Activated CD4-positive, alpha-beta T cell treated with anti-CD3 and anti-CD28 coated beads, Interleukin-2, amount 50 U/mL, for 16 hours (primary cell): ENCODE results near the gene C7orf33.

Experiments used
- DNase-seq: peaks from one replicate; pipeline ENCODE4 v3.0.0-alpha.2; 2020

The C7orf33 gene

DNA sequence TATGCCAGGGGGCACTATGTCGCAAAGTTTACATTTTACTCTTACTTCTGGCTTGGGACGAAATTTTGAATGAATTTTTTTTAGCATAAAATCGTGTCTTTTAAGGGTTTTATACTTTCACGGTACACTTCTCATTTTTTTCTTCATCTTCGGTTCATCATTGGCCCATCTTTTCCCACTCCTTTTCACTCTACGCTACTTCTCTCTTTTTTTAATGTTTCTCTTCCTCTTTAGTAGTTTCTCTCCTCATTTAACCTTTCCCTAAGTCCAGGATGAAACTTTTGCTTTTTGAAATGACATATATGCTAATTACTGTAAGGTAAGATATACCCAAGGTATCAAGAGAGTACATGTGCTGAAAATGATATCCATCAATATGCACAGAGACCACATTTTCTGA, 39.5 kb downstream of the C7orf33 start:
- DNase-seq = no peak

- DNase-seq = no peak
Measured at GRCh38 chr7:148633761-148634160, 43.2 kb downstream of the C7orf33 start.

- no peak for DNase-seq
Measured at GRCh38 chr7:148637094-148637493, 46.5 kb downstream of the C7orf33 start.

GRCh38 chr7:148645898-148646297, 55.3 kb downstream of the C7orf33 start:
- DNase-seq = no peak

DNA sequence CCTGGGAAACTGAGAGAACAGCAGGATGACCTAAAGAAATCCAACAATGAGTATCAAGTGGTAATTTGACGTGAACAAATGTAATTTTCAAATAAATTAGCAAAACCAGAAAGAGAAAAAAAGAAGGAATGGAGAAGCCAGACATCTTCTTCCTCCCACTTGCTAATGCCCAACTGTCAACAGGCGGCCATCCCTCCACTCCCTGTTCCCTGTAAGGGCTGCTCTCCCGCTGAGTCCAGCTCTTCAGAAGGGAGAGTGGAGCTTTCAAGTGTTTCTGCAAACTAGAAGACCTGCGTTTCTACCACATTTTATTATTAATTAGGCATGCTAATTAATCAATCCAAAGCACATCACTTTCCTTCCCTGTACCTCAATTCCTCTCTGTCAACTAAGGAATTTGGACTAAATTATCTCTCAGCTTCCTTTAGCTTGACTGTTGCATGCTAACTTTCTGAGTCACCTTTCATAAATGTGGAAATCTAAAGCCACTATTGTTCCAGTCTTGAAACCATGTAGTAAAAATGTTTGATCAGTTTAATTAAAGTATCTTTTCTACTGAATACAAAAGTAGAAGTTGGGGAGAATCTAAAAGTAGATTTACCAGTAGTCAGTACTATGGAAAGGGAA, 59.8 kb downstream of the C7orf33 start:
- no peak for DNase-seq

- no peak for DNase-seq
Measured at GRCh38 chr7:148652773-148653172, 62.2 kb downstream of the C7orf33 start.

GRCh38 chr7:148657929-148658328, 67.4 kb downstream of the C7orf33 start:
- DNase-seq = no peak

GRCh38 chr7:148661471-148661870, 70.9 kb downstream of the C7orf33 start:
- no peak for DNase-seq

DNA sequence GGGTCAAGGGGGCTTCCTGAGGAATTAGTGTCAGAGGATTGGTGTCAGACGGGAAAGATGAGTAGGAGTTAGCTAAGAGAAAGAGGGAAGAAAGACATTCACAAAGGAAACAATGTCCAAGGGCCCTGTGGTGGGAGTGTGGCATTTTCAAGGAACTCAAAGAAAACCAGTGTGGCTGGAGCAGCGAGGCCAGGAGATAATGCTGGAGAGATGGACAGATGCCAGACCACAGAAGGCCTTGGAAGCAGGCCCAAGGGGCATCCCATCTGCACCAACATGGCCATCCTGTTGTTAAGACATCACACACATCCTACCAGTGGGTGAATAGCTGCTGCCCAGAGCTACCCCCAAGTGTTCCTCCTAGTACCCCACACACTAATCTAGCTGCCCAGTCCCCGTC, 72.1 kb downstream of the C7orf33 start:
- DNase-seq = no peak

GRCh38 chr7:148664324-148664723, 73.8 kb downstream of the C7orf33 start:
- DNase-seq = no peak

- no peak for DNase-seq
Measured at GRCh38 chr7:148665221-148665620, 74.7 kb downstream of the C7orf33 start.
